Measurements from ENCODE around the gene HYAL3.

Gene HYAL3

DNA sequence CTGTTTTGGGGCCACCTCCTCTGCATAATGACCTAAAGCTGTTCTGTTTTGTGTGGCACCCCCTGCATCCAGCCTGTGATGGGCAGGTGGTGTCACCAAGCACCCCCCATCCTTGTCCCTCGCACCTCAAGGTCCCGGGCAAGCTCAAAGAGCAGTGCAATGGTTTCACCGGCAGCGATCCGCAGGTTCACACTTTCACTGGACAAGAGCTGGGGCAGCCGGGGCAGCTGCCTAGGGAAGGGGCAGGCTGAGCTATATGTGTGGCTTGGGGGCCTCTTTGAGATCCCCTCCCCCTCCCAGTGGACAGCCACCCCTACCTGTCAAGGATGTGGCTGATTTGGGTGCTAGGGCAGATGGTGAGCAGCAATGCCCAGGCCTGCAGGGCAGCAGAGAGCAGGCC, 10.1 kb downstream of the HYAL3 start:
- peaks cover 22% of the 10 kb centered on the region for H3K79me2 ChIP-seq (ENCODE audit: insufficient read depth, low read length)
- no peak for TF ChIP-seq EZH2phosphoT487 (conservative IDR thresholded peaks at IDR 0.05; ENCODE audit: low read length)
- TF ChIP-seq, protein P1, sequence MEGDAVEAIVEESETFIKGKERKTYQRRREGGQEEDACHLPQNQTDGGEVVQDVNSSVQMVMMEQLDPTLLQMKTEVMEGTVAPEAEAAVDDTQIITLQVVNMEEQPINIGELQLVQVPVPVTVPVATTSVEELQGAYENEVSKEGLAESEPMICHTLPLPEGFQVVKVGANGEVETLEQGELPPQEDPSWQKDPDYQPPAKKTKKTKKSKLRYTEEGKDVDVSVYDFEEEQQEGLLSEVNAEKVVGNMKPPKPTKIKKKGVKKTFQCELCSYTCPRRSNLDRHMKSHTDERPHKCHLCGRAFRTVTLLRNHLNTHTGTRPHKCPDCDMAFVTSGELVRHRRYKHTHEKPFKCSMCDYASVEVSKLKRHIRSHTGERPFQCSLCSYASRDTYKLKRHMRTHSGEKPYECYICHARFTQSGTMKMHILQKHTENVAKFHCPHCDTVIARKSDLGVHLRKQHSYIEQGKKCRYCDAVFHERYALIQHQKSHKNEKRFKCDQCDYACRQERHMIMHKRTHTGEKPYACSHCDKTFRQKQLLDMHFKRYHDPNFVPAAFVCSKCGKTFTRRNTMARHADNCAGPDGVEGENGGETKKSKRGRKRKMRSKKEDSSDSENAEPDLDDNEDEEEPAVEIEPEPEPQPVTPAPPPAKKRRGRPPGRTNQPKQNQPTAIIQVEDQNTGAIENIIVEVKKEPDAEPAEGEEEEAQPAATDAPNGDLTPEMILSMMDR (IDR thresholded peaks at IDR 0.05; ENCODE audit: insufficient read depth, low read length, poor library complexity, severe bottlenecking), result no peak
- no peaks in the 10 kb centered on the region for H3F3A ChIP-seq (ENCODE audit: insufficient read depth)
- no peak overlapping the region for H3K27ac ChIP-seq (ENCODE audit: low read depth, low read length)
- no peaks in the 10 kb centered on the region; the same call in 1 of the 2 replicates for H3K36me3 ChIP-seq (ENCODE audit: low read length)
- H2AFZ ChIP-seq (ENCODE audit: low read depth, low read length, severe bottlenecking), result no peak overlapping the region
- H3K9me2 ChIP-seq (replicated peaks; ENCODE audit: insufficient read depth, low read length), result no peaks in the 10 kb centered on the region
- H3K4me3 ChIP-seq (ENCODE audit: insufficient read depth, low read length, poor library complexity, severe bottlenecking), result no peak overlapping the region
- H3K9me3 ChIP-seq (ENCODE audit: insufficient read depth, low read length), result no peaks in the 10 kb centered on the region
- no peak overlapping the region for H3K4me2 ChIP-seq (ENCODE audit: low read depth, low read length, poor library complexity, severe bottlenecking)
- H3K9ac ChIP-seq (ENCODE audit: low read length), result no peak overlapping the region
- no peaks in the 10 kb centered on the region for H3K27me3 ChIP-seq (ENCODE audit: low read length)
- H4K20me1 ChIP-seq (ENCODE audit: low read depth, low read length), result no peaks in the 10 kb centered on the region

DNA sequence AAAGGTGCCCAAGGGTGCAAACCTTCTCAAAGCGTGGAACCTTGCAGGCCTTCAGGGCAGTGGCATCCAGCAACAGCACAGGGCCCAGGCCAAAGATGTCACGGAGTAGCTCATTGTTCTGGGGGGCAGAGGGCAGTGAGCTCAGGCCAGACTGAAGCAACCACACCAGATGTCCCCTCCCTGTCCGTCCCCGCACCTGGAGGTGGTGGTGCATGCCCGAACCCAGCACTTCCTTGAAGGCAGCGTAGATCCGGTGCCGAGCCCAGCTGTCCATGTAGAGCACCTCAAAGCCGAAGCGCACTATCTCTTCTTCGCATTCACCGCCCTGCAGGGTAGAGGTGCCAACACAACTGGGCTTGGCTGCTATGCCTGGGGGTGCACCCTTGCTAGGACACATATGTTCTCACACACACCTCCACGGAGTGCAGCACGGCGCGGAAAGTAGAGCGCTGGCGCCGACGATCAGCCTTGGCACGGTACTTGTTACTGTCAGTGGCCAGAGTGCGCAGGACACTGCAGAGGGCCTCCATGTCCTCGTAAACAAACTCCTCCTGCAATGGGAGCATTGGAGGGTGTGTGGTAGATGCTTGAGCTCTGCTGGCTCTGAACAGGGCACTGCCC, 10.7 kb downstream of the HYAL3 start:
- no peak overlapping the region for H3K4me3 ChIP-seq (ENCODE audit: insufficient read depth, low read length, poor library complexity, severe bottlenecking)
- no peak overlapping the region for H3K27ac ChIP-seq (ENCODE audit: low read depth, low read length)
- no peaks in the 10 kb centered on the region; the same call in 1 of the 2 replicates for H3K36me3 ChIP-seq (ENCODE audit: low read length)
- H2AFZ ChIP-seq (ENCODE audit: low read depth, low read length, severe bottlenecking), result no peak overlapping the region
- H3F3A ChIP-seq (ENCODE audit: insufficient read depth), result no peaks in the 10 kb centered on the region
- H3K9ac ChIP-seq (ENCODE audit: low read length), result no peak overlapping the region
- no peaks in the 10 kb centered on the region for H3K9me3 ChIP-seq (ENCODE audit: insufficient read depth, low read length)
- no peaks in the 10 kb centered on the region for H3K27me3 ChIP-seq (ENCODE audit: low read length)
- H4K20me1 ChIP-seq (ENCODE audit: low read depth, low read length), result no peaks in the 10 kb centered on the region
- H3K79me2 ChIP-seq (ENCODE audit: insufficient read depth, low read length), result peaks cover 22% of the 10 kb centered on the region
- TF ChIP-seq EZH2phosphoT487 (conservative IDR thresholded peaks at IDR 0.05; ENCODE audit: low read length), result no peak
- TF ChIP-seq, protein P1 (IDR thresholded peaks at IDR 0.05; ENCODE audit: insufficient read depth, low read length, poor library complexity, severe bottlenecking), result no peak
- no peaks in the 10 kb centered on the region for H3K9me2 ChIP-seq (replicated peaks; ENCODE audit: insufficient read depth, low read length)
- H3K4me2 ChIP-seq (ENCODE audit: low read depth, low read length, poor library complexity, severe bottlenecking), result no peak overlapping the region

DNA sequence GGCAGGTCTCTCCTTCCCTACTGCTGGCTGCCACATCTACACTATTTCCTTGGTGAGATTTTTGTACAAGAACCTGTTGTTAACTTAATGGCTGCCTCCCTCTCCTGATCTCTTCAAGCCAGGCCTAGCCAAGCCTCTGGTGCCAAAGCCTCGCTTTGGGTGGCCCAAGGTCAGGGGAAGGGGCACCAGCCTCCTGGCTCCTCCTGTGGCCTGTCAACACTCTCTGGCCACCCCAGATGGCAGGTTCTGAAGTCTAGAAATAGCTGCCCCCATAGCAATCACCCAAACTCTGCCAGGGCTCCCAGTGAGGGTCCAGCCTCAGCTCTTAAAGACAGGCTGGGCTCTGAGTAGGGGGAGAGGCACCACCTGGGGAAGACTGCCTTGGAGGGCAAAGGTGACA, 11.9 kb downstream of the HYAL3 start:
- Histone ChIP-seq H3K27me3 (ENCODE audit: low read length) (no peaks in the 10 kb centered on the region), H3K36me3 (ENCODE audit: low read length) (no peaks in the 10 kb centered on the region; the same call in 1 of the 2 replicates), H3K4me2 (ENCODE audit: low read depth, low read length, poor library complexity, severe bottlenecking) (no peak overlapping the region), H3K9ac (ENCODE audit: low read length) (no peak overlapping the region), H2AFZ (ENCODE audit: low read depth, low read length, severe bottlenecking) (no peak overlapping the region), H3K79me2 (ENCODE audit: insufficient read depth, low read length) (peaks cover 22% of the 10 kb centered on the region), H4K20me1 (ENCODE audit: low read depth, low read length) (no peaks in the 10 kb centered on the region), H3K4me3 (ENCODE audit: insufficient read depth, low read length, poor library complexity, severe bottlenecking) (no peak overlapping the region), H3K9me2 (replicated peaks; ENCODE audit: insufficient read depth, low read length) (no peaks in the 10 kb centered on the region), H3K27ac (ENCODE audit: low read depth, low read length) (no peak overlapping the region), H3K9me3 (ENCODE audit: insufficient read depth, low read length) (no peaks in the 10 kb centered on the region), H3F3A (ENCODE audit: insufficient read depth) (no peaks in the 10 kb centered on the region)
- TF ChIP-seq, protein P1 (IDR thresholded peaks at IDR 0.05; ENCODE audit: insufficient read depth, low read length, poor library complexity, severe bottlenecking), result no peak
- no peak for TF ChIP-seq EZH2phosphoT487 (conservative IDR thresholded peaks at IDR 0.05; ENCODE audit: low read length)
